NCI-H187 treated with DMSO at 0.1 percent for 48 hours (cell line): ENCODE data around the gene APOBEC3B.
"Not testable (repeated sequence)": the region's sequence is repeated elsewhere in the genome, so short reads cannot be mapped to it uniquely, and the experiment has no call there.

Experiments used
- DNase-seq: peaks from one replicate; lab custom pipeline; 2025; lab: John Stamatoyannopoulos, UW

The APOBEC3B gene

DNA sequence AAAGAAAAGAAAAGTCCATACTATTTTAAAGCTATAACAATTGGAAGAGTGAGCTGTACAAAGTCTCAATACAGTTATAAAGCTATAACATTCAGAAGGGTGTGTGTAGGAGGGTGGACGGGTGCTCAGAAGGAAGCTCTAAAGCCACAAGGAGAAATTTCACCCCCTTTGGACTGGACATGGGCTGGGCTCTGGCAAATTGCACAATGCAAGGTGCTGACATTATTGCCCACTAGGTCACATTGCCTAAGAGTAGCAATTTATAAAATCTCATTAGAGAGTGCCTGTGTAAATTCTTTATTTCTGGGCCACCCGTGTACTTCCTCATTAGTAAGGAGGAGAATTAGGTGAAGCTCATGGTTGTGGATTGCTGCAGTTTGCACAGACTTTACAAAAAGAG lies 30.4 kb upstream of the APOBEC3B start:
- no peak for DNase-seq

- no peak for DNase-seq
These were observed 29.7 kb upstream of the APOBEC3B start for GRCh38 chr22:38952281-38952993.

GRCh38 chr22:38953091-38953490 lies 29.1 kb upstream of the APOBEC3B start:
- no peak for DNase-seq

GRCh38 chr22:38953577-38954413 lies 28.4 kb upstream of the APOBEC3B start:
- no peak for DNase-seq

- DNase-seq, result no peak
These were observed 27.6 kb upstream of the APOBEC3B start for GRCh38 chr22:38954414-38955043.

- no peak for DNase-seq
These were observed 26.8 kb upstream of the APOBEC3B start for GRCh38 chr22:38955250-38955905.

GRCh38 chr22:38955926-38956325 lies 26.2 kb upstream of the APOBEC3B start:
- DNase-seq, result no peak

DNA sequence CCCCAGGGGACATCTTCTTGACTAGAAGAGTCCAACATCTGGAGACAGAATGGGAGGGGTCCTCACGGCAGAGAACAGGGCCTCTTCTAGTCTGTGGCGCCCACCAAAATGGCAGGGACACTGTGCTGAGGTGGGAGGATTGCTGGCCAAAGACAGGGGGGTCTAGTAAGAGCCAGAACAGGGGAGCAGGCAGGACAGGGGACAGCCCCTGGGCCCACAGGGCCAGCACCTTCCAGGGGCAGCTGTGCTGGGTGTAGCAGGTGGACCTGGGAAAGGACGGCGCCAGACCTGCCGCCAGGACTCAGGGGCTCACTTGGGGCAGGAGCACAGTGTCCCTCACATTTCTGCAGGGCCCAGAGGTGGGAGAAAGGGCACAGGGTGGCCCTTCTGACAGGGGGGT lies 25.6 kb upstream of the APOBEC3B start:
- no peak for DNase-seq

- DNase-seq, result no peak
These were observed 24.9 kb upstream of the APOBEC3B start, which contains the start of gene APOBEC3A for GRCh38 chr22:38957046-38957770. APOBEC3A (plus strand) TSS chr22:38957609; CDS start chr22:38957692, 83 bp downstream.

DNA sequence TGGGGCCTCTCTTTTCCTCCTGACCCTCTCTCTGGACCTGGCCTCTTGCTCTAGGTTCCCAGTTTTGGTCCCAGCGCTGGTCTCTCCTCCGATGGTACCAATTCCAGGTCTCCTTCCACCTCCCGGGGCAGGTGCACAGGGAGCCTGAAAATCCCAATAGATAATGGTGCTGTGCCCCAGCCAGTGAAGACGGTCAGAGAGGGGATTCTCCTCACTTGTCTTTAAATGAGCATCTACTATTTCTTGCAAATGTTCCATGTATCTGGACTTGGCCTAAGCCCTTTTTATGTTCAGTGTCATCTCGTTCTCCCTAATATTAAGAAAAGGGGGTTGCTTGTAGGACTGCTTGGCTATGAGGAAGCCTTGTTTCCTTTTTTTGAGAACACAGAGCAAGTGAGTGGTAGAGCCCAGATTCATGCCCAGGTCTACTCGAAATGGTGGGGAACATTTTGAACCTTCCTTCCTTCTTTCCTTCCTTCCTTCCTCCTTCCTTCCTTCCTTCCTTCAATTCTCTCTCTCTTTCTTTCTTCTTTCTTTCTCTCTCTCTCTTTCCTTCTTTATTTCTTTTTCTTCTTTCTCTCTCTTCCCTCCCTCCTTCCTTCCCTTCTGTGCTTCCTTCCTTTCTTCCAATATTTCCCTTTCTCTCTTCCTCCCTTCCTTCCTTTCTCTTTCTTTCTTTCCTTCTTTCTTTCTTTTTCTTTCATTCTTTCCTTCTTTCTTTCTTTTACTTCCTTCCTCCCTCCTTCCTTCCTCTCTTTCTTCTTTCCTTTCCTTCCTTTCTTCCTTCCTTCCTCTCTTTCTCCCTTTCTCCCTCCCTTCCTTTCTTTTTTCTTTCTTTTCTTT lies 24.1 kb upstream of the APOBEC3B start:
- no peak for DNase-seq

DNA sequence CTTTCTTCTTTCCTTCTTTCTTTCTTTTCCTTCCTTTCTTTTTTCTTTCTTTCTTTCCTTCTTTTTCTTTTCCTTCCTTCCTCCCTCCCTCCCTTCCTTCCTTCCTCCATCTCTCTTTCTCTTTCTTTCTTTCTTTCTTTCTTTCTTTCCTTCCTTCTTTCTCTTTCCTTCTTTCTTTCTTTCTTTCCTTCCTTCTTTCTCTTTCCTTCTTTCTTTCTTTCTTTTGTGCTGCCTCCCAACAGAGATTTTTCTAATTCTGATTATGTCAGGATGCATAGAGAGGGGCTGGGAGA lies 23.6 kb upstream of the APOBEC3B start:
- DNase-seq, result not testable (repeated sequence)

- no peak for DNase-seq
These were observed 22.6 kb upstream of the APOBEC3B start for GRCh38 chr22:38959590-38959989.

GRCh38 chr22:38960673-38961072 lies 21.5 kb upstream of the APOBEC3B start:
- DNase-seq, result not testable (repeated sequence)

- not testable (repeated sequence) for DNase-seq
These were observed 18.8 kb upstream of the APOBEC3B start for GRCh38 chr22:38963291-38963738.

DNA sequence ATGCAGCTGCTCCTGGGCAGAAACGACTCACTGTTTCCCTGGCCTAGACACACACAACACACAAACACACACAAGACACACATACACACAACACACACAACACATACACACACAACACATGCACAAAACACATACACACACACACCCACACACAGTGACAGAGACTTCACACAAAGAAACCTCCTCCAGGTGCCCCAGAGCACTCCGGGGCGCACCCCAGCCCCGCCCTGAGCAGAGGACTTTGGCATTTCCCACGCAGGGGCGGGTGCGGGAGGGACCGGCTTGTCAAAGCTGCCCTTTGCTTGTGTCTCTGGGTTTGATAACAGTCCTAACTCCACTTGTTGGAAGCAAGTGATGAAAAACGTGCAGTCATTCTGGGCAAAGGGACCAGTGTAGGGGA lies 18.3 kb upstream of the APOBEC3B start:
- no peak for DNase-seq

- no peak for DNase-seq
These were observed 17.8 kb upstream of the APOBEC3B start for GRCh38 chr22:38964306-38964705.

DNA sequence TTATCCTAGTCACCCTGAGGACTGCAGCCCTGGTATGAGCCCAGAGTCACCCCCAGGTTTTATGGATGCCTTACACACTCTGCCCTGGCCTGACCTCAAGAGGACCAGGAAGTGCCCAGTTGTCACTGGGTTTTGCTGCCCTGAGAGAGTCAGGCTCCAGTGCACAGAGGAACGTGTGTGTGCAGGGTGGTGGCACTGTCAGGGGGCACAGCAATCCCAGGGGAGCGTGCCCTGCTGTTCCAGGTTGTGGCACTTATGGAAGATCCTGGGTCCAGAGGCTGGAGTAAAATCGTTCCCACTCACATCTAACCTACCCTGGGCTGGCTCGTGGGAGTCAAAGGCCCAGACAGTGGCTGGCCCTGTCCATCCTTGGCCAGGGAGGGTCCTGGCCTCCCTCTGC lies 17.2 kb upstream of the APOBEC3B start:
- DNase-seq, result no peak

- DNase-seq, result no peak
These were observed 16.4 kb upstream of the APOBEC3B start for GRCh38 chr22:38965614-38966379.

GRCh38 chr22:38966380-38966702 lies 15.8 kb upstream of the APOBEC3B start:
- DNase-seq, result no peak

DNA sequence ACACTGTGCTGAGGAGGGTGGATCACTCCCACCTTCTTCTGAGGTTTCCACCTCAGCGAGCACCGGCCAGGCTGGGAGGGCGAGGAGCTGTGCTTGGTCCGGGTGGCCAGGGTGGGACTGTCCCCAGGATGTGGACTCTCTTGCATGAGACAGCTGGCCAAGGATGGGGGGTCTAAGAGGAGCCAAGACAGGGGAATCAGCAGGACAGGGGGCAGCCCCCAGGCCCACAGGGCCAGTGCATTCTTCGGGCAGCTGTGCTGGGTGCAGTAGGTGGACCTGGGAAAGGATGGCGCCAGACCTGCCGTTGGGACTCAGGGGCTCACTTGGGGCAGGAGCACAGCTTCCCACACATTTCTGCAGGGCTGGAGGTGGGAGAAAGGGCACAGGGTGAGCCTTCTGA lies 15.2 kb upstream of the APOBEC3B start:
- no peak for DNase-seq
